CD1c-positive myeloid dendritic cell (primary cell): ENCODE measurements around the gene TPCN2.

Source experiments
- DNase-seq: peaks from one replicate; pipeline ENCODE4 v3.0.0-alpha.2; 2016; ENCODE audit errors: extremely low spot score

Gene TPCN2

DNA sequence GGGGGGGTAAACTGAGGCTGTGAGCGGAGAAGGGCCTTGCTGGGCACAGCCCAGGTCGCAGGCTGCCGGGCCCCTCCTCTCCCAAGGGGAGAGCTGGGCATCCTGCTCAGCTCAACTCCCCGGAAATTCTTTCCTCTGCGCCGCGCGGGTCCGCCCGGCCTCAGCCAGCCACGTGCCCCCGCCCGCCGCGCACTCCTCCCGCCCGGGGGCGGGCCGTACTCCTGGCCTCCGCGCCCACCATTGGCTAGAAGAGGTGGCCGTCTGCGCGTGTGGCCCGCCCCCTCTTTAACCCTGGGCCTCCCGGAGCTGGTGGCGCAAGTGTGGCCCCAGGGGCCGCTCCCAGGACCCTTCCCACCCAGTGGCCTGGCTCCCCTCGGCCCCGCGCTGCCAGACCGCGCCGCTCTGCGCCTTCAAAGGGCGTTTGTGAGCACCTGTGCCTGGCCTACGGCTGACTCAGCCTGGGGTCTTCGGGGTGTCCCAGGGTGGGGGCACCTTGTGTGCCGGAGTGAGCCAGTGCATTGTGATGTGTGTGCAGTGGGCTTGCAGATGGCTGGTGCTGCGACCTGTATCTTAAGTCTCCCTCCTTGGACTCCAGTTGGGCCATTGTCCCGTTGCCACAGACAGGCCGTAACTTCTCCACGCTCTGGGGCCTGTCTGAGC is 37.6 kb upstream of the TPCN2 start:
- DNase-seq: peak; percentile 60

DNA sequence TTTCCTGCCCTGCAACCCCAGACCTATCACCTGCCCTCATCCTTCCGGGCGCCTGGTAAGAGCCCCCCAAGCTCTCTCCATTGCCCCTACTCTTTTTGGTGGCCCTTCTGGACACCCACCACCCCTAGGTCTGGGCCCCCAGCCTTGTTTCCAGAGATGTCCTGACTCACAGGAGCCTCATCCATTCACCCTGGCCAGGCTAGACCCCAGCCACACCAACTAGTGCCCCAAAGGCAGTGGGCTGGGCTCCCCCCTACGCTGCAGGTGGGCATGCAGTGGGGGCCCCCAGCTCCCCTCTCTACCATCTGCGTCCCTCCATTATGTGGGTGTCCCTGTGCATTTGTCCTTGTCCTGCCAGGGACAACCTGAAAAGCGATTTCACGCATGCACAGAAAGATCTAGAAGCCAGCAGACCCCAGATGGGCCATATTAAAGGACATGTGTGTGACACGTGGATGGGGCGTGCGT is 37.1 kb upstream of the TPCN2 start:
- no peak for DNase-seq

DNA sequence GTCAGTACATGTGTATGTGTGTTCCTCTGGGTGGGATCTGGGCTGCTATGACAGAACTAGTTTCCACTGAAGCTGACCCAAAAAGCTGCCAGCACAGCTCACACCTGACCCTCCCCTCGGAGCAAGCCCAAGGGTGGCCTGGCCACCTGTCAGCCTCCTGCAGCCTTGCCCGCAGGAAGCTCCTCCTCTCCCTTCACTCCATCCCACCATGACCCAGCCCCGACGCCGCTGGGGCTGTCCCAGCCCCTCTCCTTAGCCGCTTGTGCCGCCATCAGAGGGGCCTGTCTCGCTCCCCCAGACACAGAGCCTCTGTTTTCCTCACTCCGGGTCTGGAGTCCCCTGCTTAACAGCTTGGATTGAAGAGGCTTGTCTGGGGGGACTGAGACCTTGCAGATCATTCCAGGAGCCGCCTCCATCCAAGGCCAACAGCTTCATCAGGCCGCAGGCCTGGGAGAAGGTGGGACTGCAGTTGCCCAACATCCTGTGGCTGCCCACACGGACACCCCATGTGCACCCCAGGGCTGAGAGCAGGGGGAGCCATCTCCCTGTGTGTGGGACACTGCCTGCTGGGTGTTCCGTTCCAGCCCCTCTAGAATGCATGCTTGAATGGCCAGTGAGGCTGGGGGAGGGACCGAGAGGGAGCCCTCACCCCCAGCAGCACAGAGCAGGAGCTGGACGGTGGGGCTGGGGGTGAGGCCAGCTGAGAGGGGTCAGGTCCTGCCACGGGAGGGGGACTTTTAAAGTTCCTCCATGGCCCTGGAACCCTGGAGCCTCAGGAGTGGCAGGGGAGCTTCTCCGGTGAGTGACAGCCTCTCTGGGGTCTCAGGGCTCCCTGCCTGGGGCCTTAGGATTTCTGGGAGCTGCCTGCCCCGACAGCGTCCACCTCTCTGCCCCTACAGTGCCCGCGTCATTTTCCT is 36.4 kb upstream of the TPCN2 start:
- DNase-seq: no peak

DNA sequence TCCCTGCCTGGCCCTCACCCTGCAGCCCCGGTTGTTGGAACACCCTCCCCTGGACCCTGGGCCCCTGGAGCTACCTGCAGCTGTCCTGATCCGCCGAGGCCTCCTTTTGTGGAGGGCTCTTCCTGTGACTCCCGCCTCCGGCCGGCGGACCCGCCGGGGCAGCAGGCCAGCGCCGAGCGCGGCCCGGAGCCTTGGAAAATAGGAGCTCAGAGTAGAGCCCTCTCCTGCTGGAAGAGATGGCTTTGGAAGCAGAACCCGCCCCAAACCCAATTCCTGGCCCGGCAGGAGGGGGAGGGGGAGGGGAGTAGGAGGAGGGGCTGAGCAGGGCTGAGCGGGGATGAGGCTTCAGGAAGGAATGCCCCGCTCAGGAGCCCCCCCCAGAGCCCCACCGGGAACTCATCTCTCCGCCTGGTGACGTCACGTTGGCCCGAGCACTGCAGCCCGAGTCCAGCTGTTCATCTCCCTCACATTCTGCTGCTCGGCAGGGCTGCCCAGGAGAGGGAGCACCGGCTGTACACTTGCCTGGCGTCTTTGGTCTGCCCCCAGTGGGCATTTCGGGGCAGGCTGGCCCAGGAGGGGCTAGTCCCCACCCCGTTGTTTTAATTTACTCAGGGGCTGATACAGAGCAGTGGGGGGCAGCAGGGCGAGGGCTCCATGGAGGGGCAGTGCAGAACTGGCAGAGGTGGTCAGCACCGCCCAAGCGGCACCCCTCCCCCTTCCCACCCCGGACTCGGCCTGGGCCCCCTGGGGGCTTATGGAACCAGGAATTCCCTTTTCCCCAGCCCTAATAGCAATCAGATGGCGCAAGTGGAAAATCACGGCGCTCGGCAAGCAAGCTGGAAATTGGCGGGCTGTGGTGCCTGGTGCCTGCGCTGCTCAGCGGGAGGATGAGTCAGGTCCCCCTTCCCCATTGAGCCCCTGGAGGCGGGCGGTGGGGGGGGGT is 35.5 kb upstream of the TPCN2 start, which contains the start of gene MRGPRF:
TSS of gene MRGPRF (minus strand) at position 238 of the 943 bp plus-strand sequence. CDS start 3,345 bp downstream, outside the sequence.
- peak; percentile 5 for DNase-seq

DNA sequence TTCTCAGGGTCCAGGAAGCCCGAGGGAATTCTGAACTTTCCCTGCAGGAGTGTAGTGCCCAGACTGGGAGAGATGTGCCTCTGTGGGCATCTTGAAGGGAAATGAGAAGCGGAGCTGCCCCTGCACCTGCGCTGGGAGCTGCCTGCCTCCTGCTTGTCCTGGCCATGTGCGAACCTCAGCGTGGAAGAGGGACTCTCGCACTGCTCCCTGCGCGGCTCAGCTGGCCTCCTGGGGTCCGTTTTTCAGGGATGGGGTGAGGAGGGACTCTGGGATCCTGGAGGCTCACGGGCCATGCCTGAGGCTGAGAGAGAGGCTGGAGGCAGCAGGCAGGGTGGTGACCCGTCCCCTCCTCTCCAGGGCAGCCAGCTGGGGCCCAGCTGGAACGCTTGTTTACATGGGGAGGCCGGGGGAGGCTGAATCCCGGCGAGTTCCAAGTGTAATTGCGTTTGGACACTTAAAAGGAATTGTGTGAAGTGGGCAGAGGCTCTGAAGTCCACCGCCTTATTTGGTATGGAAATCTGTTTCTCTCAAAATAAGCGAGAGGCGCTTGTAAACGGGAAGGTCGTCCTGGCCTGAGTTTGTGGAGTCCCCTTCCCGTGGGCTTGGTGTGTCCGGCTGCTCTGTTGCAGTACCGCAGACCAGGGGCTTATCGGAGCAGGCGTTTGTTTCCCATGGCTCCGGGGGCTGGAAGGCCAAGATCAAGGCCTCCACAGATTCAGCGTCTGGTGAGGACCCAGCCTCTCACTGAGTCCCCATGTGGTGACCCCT is 34.5 kb upstream of the TPCN2 start:
- DNase-seq: no peak

DNA sequence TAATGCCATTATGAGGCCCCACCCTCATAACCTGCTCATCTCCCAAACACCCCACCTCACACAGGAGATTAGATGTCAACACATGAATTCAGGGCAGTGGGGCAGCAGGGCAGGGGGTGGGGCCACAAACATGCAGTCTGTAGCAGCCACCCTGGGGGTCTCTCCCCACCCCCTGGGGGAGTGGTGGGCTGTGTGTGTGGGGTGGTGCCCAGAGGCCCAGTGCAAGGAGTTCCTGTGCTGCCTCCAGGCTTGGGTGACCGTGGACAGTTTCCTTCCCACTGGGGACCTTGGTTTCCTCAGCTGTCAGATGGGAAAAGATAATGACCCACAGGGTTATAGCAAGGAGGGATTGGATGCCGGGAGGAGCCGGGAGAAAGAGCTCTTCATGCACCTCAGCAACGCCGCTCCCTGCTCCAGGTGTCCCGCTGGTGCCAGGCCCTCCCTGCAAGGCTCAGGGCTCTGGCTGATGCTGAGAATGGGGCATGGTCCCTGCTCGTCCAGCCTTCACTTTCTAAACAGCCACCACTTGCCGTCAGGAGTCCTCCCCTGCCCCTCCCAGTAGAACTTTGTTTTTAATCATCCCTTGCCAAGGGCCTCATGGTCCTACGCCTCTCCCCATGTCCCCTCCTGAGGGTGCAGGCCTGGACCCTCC is 33.7 kb upstream of the TPCN2 start:
- no peak for DNase-seq

DNA sequence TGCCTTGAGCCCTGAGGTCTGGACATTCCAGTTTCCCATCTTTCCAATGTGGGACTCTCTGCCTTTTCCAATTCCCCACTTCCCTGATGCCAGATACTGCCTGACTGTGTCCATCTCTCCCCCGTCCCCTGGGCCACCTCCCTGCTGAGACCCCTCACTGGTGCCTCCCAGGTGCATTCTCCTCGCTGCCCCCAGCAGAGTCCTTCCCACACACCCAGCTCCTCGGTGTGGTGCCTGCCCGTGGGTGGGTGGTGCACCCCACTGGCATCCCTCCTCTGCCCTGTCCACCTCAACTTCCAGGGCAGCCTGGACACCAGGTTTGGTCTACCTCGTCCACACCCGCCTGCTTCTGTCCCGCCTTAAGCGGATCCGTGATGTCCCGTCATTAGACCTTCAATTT is 30.8 kb upstream of the TPCN2 start:
- no peak for DNase-seq

DNA sequence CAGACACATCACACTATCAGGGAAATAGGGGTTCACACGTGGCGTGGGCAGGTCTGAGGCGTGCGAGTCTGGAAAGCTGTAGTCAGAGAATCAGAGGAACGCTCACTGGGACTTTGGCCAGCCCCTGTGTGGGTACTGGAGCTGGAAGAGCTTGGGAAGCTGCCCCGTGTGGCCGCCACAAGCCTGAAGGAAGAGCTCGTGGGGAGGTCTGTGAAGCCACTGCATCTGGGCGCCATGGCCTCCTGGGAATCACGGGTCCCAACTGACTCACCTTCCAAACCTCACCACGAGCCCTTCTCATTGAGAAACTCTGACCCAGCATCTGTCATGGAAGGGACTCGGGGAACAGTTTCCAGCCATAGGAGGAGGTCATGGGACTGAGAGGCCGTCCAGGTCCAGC is 29.8 kb upstream of the TPCN2 start:
- no peak for DNase-seq

DNA sequence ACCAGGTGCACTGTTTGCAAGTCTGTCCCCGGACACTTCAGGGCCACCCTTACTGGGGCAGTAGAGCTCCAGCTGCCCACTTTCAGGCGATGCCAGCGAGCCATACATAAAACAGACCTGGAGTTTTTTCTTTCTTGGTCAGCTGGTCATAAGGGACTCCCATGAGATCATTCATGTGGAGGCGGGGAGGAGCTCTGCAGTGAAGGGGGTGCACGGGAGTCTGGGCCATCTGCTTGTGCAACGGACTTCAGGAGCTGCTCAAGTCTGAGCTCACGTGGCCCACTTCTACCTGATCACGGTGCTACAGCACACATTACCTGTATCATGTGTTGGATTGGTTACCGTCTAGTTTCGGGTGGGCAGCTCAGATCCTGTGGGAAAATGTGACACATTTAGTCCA is 26.5 kb upstream of the TPCN2 start:
- DNase-seq: no peak

DNA sequence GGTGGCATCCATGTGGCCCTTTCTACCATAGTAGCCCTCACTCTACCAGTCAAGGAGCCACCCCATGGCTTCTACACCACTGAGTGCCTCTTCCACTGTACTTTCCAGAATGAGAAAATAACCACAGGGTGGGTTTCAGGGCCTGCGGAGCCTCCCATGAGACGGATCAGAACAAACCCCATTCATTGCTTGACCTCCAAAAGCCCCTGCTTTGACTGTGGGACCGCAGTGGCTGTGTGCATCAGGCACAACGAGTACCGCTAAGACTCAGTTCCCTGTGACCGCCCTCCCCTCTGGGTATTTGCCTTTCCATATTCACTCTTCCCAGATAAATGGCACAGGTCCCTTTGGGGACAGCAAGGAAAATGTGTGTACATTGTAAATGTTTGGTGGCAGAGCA is 24.2 kb upstream of the TPCN2 start:
- DNase-seq: no peak

DNA sequence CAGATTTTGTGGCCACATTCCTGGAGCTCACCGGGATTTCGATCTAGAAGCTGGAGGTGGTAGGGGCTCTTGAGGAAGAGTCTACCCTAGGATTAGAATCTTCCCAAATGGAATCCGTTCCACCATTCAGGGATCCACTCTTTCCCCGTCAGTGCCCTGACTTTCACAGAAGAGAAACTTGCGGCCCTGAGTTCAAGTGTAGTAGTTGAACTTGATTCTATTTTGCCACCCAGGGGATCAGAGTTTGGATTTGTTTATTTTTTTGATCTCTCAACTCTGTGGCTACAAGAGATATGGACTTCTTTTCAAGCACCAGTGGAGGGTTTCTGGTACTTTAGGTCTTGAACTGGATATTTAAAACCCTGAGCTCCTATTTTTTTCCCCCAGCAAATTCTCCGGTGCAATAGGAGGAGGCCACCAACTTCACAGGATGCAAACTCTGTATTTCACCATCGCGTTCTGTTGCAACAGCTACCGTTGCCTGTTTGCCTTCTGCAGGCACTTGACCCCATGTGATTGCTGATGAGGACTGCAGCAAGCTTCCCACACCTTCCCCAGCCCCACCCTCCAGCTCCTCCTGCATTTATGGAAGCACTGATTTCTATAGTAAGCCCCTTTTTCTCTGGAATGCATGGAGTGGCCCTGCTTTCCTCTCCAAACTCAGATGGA is 20.9 kb upstream of the TPCN2 start:
- DNase-seq: peak; percentile 73

DNA sequence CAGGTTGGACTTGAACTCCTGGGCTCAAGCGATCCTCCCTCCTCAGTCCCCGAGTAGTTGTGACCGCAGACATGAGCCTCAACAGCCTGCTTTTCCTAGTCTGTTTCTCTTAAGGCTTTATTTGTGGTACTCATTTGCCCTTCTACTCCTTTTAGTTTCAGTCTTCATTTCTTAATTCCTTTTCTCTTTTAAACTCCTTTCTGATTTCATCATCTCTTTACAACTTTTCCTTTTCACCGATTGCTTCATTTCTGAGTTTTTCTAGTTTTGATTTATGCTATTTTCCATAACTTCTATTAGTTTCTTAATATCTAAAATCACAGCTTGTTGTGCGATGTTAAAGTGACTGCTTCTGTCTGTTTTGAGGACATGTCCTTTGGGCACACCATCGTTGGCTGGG is 18.4 kb upstream of the TPCN2 start:
- no peak for DNase-seq

DNA sequence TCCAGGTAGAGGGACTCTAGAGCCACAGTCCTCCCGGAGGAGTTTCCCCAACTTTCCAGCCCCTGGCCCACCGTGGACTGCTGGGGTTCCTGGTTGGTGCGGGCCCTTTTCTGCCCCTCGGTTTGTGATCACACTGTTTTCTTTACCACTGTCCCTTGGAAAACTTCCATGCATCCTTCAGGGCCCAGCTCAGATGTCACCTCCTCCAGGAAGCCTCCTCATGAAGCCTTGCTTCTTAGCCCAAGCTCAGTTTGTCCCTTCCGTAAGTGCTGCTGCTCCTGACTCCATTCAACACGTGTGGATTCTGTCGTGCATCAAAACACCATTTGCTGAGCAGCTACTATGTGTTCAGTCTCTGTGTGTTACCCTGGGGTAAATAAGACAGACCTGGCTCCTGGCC is 15.9 kb upstream of the TPCN2 start:
- DNase-seq: no peak

DNA sequence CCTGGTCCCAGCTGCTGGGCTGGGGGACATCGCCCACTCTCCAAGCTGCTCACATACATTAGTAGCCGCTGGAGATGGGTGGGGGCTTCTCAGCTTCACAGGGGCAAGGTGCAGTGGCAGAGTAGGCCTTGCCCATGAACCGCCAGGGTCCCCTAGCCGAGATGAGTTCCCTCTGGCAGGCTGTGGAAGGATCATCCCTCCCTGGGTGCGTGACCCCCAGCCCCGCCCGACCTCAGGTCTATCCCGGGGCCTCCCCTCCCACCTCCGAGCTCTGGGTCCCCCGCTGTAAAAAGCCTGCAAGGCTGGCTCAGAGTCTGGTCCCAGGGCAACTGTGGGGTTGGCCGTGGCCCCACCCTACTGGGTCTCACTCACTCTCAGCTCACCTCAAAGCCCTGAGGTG is 15.3 kb upstream of the TPCN2 start:
- DNase-seq: no peak

DNA sequence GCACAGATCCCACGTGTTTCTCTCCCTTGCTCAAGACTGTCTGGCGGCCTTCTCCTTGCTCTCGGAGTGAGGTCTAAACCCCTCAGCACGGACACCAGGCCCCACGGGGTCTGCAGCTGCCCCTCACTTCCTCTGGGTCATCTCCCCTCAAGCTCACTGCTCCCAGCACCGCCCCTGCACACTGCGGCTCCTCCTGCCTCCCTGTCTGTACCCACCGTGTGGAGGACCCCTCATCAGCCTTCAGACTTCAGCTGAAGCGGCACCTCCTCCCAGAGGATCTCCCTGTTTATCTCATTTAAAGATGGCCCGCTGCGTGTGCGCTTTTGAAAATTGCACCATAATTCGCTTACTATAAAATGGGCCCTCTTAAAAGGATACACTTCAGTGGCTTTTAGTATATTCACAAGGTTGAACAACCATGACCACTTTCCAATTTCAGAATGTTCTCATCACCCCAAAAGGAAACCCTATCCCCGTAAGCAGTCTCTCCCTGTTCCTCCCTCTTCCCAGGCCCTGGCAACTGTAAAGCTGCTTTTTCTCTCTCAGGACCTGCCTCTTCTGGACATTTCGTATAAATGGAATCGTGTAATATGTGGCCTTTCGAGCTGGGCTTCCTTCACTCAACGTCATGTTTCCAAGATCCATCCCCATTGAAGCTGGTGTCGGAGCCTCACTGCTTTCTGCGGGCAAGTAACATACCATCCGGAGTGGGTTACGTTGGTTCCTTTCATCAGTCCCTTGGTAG is 14.4 kb upstream of the TPCN2 start:
- no peak for DNase-seq

DNA sequence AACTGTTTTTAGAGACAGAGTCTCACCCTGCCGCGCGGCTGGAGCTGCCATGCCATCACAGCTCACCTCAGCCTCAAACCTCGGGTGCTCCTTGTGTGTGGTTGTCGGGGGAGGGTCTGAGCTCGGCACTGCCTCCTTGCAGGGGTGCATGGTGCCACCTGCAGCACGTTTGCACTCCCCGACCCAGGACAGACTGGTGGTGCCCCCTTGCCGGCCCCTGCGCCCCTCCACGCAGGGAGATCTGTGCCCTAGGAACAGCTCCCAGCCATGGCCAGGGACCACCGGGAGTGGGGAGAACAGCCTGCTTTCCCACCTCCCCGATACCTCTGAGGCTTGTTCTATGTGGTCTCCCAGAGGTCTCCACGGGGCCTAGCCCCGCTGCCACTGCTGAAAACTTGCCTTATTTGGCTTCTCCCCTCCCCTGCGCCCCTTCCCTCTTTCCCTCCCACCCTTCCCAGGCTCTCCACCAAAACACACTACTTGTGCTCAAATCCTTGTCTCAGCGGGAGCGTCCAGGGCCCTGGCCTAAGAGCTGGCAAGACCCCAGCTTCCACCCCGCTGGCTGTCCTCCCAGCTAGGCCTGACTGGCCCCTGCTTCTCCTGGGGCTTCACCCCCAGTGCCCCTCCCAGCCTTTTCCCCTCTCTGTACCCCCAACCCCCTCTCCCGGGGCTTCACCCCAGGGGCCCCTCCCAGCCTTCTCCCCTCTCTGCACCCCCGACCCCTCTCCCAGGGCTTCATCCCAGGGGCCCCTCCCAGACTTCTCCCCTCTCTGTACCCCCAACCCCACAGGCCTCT is 13.4 kb upstream of the TPCN2 start:
- no peak for DNase-seq

DNA sequence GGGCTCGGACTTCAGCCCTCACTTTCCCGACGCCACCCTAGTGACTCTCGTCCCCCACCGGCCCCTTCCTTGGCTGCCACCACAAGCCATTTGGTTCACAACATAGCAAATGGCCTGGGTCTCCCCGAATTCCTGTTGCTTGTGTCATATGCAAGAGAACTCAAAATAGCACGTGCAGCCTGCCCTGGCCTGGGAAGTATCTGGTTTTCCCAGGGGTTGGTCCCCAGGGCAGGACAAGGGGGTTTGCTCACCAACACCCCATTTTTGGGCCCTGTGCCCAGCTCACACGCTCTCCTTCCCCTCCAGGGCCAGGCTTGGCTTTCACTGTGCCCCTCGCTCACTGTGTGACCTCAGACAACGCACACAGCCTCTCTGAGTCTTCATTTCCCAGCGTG is 12.8 kb upstream of the TPCN2 start:
- no peak for DNase-seq

DNA sequence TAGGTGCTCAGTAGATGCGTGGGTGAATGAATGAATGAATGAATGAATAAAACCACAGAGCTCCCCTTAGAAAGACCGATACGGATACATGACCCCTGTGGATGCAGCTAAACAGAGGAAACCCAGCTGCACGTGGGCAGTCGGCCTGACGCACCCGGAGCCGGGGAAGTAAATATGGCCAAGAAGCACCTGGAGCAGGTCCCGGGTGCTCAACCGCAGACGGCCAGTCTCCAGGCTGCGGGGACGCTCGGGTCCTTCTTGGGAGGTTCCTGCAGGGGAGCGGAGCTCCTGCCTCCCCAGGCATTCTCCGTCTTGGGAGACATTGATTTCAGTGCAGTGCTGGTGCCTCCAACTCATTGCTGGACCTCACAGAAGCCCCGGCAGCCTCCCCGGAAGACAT is 11.7 kb upstream of the TPCN2 start:
- DNase-seq: no peak

DNA sequence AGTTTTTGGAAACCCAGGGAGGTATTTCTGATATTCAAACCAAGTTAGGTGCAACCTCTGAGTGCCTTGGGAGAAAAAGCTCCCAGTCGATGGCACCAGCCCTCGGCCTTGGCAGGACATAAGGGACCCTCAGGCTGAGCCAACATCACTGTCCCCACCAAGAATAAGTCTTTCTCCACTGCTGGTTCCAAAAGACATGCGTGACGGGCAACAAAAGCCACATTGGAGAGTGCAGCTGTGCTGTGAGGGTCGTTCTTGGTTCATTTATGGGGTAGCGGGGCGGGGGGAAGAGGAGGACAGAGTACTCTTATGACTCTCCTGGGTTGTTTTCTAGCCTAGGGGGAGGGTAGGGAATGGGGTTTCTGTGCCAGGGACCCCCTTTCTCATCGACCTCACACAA is 11.2 kb upstream of the TPCN2 start:
- DNase-seq: no peak
